Keratinocyte (primary cell): Measurements from ENCODE around the gene LOXL4. TPM values are rescaled to one million over a fixed set of nuclear protein-coding genes. Genes with fewer than 3 reads are reported as not detected.

Experiments used
- DNase-seq: peaks from one replicate; pipeline ENCODE4 v3.0.0-alpha.2; 2011; ENCODE audit warnings: low read depth, missing footprints, low spot score
- FAIRE-seq: peaks from 2 replicates; lab custom pipeline; 2011; peaks lifted over from hg19 to GRCh38; lab: Jason Lieb, UNC
- H2AFZ ChIP-seq: 2 replicates; pipeline ENCODE4 v1.6.0; 2012; ENCODE audit warnings: low read length, control low read depth, inconsistent platforms; ENCODE audit not compliant: control insufficient read depth
- H3K27ac ChIP-seq: 2 replicates; pipeline ENCODE4 v1.5.1; 2011; ENCODE audit warnings: low read length; ENCODE audit not compliant: control insufficient read depth, insufficient read depth
- H3K27me3 ChIP-seq: 3 replicates; pipeline ENCODE4 v1.6.0; 2011; ENCODE audit warnings: low read length; ENCODE audit not compliant: control insufficient read depth, insufficient read depth; ENCODE audit errors: extremely low read depth
- H3K36me3 ChIP-seq, 2 experiments: 2 replicates in 1 of 2; 3 replicates in 1 of 2; pipeline ENCODE4 v1.5.1; 2011; ENCODE audit warnings: low read length in 2 of 2, mild to moderate bottlenecking in 1 of 2; ENCODE audit not compliant: control insufficient read depth in 2 of 2, insufficient read depth in 2 of 2; ENCODE audit errors: extremely low read depth in 1 of 2
- H3K4me1 ChIP-seq: 3 replicates; pipeline ENCODE4 v1.5.1; 2011; ENCODE audit warnings: low read length; ENCODE audit not compliant: control insufficient read depth, insufficient read depth; ENCODE audit errors: extremely low read depth
- H3K4me2 ChIP-seq: 3 replicates; pipeline ENCODE4 v1.6.0; 2011; ENCODE audit warnings: low read depth, low read length; ENCODE audit not compliant: control insufficient read depth, insufficient read depth; ENCODE audit errors: extremely low read depth
- H3K4me3 ChIP-seq, 3 experiments: fragments of 200-600 bp in 1 of 3; sonication (generic) in 1 of 3; 2 replicates in 2 of 3; 3 replicates in 1 of 3; pipeline ENCODE4 v1.5.1; 2011 to 2016; ENCODE audit warnings: low read length in 3 of 3, mild to moderate bottlenecking in 3 of 3, control low read depth in 2 of 3, inconsistent platforms in 1 of 3, low read depth in 1 of 3, mixed read lengths in 1 of 3, mixed run types in 1 of 3, moderate library complexity in 1 of 3; ENCODE audit not compliant: control insufficient read depth in 2 of 3, insufficient read depth in 2 of 3; ENCODE audit errors: extremely low read depth in 1 of 3
- H3K79me2 ChIP-seq: 2 replicates; pipeline ENCODE4 v1.6.0; 2012; ENCODE audit warnings: low read length; ENCODE audit not compliant: control insufficient read depth, insufficient read depth
- H3K9ac ChIP-seq: 3 replicates; pipeline ENCODE4 v1.6.0; 2011; ENCODE audit warnings: low read length; ENCODE audit not compliant: control insufficient read depth, insufficient read depth; ENCODE audit errors: extremely low read depth
- H3K9me1 ChIP-seq: 3 replicates; pipeline ENCODE4 v1.6.0; 2011; ENCODE audit warnings: low read length; ENCODE audit not compliant: control insufficient read depth, insufficient read depth; ENCODE audit errors: extremely low read depth
- H3K9me3 ChIP-seq: 2 replicates; pipeline ENCODE4 v1.5.1; 2012; ENCODE audit warnings: low read depth, low read length; ENCODE audit not compliant: control insufficient read depth
- H4K20me1 ChIP-seq: 3 replicates; pipeline ENCODE4 v1.6.0; 2011; ENCODE audit warnings: low read length; ENCODE audit not compliant: control insufficient read depth, insufficient read depth; ENCODE audit errors: extremely low read depth
- EZH2 ChIP-seq: IDR thresholded peaks from one replicate; pipeline ENCODE4 v1.6.1; 2012; ENCODE audit warnings: inconsistent platforms, mild to moderate bottlenecking, low read length, moderate library complexity
- dilution Hi-C: fragments of 300-500 bp; cut with MboI; formaldehyde crosslinking; loops from one replicate; pipeline ENCODE4 v1.7.0; 2020; ENCODE audit warnings: low sequenced_read_pairs; ENCODE audit not compliant: extremely low pct_ligation_motif_present
- polyA plus RNA-seq, 5 experiments: library from polyadenylated mRNA; depleted of rRNA in 3 of 5; stranded (reverse) in 3 of 5; stranded (forward) in 1 of 5; unstranded in 1 of 5; fragments of >200 nt; gene quantifications; 1 replicate in 1 of 5; 2 replicates in 3 of 5; 3 replicates in 1 of 5; pipeline versions ENCODE4 v1.2.1 to v1.2.3, GENCODE V29; 2011 to 2012; ENCODE audit warnings: missing spikeins in 2 of 5, low read depth in 1 of 5, low replicate concordance in 1 of 5
- TF ChIP-seq, protein P1 (sequence below), 3 experiments: IDR thresholded peaks in 1 of 3; conservative IDR thresholded peaks in 1 of 3; optimal IDR thresholded peaks in 1 of 3; 2 replicates in 2 of 3; 3 replicates in 1 of 3; pipeline versions ENCODE3 to v1.5.1; 2011; ENCODE audit warnings: low read length in 3 of 3, mild to moderate bottlenecking in 3 of 3, moderate library complexity in 2 of 3, control low read depth in 1 of 3, inconsistent platforms in 1 of 3; ENCODE audit not compliant: insufficient read depth in 2 of 3; ENCODE audit errors: extremely low read depth in 1 of 3

The LOXL4 gene
- polyA plus RNA-seq, 1 donor (not counting 4 experiments of a cell fraction or from before 2014, with no cell fraction given), result 0.01 TPM

DNA sequence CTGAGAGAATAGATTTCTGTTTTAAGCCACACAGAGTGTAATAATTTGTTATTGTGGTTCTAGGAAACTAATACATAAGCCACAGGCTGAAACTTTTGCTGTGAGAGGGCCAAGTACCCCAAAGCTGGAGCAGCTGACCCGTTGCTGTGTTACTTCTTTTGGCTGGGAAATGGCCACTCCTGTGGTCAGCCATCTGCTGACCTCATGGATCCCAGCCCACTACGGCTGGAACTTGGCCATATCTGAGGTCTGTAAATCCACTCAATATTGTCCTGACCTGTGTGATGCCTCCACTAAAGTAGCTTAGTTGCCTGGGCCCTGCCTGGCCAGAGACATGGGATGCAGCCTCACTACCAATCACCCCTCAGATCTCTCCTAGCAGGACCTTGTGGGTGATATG lies 17.4 kb upstream of the LOXL4 start:
- Histone ChIP-seq H3K36me3 (no peaks in the 10 kb centered on the region), H3K9me3 (no peaks in the 10 kb centered on the region), H3K27me3 (peaks cover 17% of the 10 kb centered on the region), H3K9me1 (no peaks in the 10 kb centered on the region), H3K79me2 (no peaks in the 10 kb centered on the region), H3K4me3 (no peak overlapping the region), H4K20me1 (no peaks in the 10 kb centered on the region), H3K4me2 (no peak overlapping the region), H2AFZ (no peak overlapping the region), H3K27ac (no peak overlapping the region), H3K9ac (no peak overlapping the region), H3K4me1 (no peaks in the 10 kb centered on the region)
- DNase-seq (no peak), FAIRE-seq (no peak)
- dilution Hi-C loops, result no loop called here
- TF ChIP-seq EZH2, result no peak
- TF ChIP-seq, protein P1, sequence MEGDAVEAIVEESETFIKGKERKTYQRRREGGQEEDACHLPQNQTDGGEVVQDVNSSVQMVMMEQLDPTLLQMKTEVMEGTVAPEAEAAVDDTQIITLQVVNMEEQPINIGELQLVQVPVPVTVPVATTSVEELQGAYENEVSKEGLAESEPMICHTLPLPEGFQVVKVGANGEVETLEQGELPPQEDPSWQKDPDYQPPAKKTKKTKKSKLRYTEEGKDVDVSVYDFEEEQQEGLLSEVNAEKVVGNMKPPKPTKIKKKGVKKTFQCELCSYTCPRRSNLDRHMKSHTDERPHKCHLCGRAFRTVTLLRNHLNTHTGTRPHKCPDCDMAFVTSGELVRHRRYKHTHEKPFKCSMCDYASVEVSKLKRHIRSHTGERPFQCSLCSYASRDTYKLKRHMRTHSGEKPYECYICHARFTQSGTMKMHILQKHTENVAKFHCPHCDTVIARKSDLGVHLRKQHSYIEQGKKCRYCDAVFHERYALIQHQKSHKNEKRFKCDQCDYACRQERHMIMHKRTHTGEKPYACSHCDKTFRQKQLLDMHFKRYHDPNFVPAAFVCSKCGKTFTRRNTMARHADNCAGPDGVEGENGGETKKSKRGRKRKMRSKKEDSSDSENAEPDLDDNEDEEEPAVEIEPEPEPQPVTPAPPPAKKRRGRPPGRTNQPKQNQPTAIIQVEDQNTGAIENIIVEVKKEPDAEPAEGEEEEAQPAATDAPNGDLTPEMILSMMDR (optimal IDR thresholded peaks at IDR 0.05 in 1 of 3, IDR thresholded peaks at IDR 0.05 in 1 of 3, conservative IDR thresholded peaks at IDR 0.05 in 1 of 3; ENCODE audit: extremely low read depth in 1 of 3, insufficient read depth in 2 of 3, low read length in 3 of 3), result no peak

- Histone ChIP-seq H3K4me3 (no peak overlapping the region), H3K27ac (no peak overlapping the region), H3K9me1 (no peaks in the 10 kb centered on the region), H4K20me1 (no peaks in the 10 kb centered on the region), H3K9ac (no peak overlapping the region), H3K4me2 (no peak overlapping the region), H2AFZ (no peak overlapping the region), H3K9me3 (no peaks in the 10 kb centered on the region), H3K27me3 (no peaks in the 10 kb centered on the region), H3K4me1 (no peaks in the 10 kb centered on the region), H3K36me3 (no peaks in the 10 kb centered on the region), H3K79me2 (no peaks in the 10 kb centered on the region)
- dilution Hi-C loops, result no loop called here
- DNase-seq, result no peak
- TF ChIP-seq, protein P1 (optimal IDR thresholded peaks at IDR 0.05 in 1 of 3, IDR thresholded peaks at IDR 0.05 in 1 of 3, conservative IDR thresholded peaks at IDR 0.05 in 1 of 3; ENCODE audit: extremely low read depth in 1 of 3, insufficient read depth in 2 of 3, low read length in 3 of 3), result no peak
- TF ChIP-seq EZH2, result no peak
- FAIRE-seq, result no peak
Observed at GRCh38 chr10:98276311-98276710, 8.3 kb upstream of the LOXL4 start.
